HG03342 (cell line): Measurements from ENCODE around the gene HBQ1.
"Not testable (repeated sequence)": the region's sequence is repeated elsewhere in the genome, so short reads cannot be mapped to it uniquely, and the experiment has no call there.

ENCODE experiments used
- ATAC-seq: cut with Tn5 transposase; IDR thresholded peaks from one replicate; pipeline ENCODE4 v1.9.1; 2021; ENCODE audit warnings: mild to moderate bottlenecking, moderate library complexity; ENCODE audit not compliant: unreplicated experiment

The HBQ1 gene

GRCh38 chr16:160242-160641, 20.0 kb upstream of the HBQ1 start:
- ATAC-seq: not testable (repeated sequence)

DNA sequence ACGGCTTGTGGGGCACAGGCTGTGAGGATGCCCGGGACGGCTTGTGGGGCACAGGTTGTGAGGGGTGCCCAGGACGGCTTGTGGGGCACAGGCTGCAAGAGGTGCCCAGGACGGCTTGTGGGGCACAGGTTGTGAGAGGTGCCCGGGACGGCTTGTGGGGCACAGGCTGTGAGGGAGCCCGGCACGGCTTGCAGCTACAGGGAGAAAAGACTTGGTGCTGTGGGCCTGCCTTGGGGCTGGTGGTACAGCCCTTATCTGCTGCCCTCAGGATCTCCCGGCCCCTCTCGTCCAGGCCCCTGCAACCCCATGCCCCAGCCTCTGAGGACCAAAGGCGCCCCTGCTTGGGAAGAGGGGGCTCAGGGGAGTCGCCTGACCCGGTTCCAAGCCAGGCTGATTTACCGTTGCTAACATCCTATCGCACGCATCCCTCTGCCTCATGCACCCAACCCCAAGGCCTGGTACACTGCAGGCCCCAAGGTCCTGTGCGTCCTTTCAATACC, 19.5 kb upstream of the HBQ1 start:
- no peak for ATAC-seq

DNA sequence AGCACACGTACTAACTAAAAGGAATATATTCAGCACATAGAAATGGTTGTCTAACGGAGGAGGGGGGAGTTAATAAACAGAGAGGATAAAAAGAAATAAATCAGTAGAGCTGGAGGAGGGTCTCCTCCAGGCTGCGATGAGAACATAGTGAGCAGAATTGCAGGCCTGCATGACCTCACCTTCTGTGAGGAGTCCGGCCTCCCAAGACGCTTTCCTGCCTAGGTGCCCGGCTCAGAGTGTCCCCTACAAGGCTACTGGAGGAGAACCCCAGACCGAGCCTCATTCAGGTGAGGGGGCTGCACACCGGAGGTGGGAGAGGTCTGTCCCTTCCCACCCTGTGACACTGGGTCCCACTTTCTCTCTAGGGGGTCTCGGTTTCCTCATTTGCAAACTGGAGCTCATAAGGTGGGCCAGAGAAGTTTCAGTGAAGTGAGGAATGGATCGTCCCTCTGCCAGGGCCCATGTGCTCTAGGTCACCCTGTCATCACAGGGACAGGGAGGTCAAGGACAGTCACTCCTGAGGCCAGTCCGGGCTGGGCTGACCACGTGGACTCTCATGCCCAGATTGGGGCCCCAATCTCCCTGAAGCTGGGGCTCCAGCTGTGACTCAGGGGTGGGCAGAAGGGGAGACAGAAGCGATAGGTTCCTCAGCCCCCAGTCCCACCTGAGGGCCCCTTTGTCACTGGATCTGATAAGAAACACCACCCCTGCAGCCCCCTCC, 17.8 kb upstream of the HBQ1 start:
- no peak for ATAC-seq

DNA sequence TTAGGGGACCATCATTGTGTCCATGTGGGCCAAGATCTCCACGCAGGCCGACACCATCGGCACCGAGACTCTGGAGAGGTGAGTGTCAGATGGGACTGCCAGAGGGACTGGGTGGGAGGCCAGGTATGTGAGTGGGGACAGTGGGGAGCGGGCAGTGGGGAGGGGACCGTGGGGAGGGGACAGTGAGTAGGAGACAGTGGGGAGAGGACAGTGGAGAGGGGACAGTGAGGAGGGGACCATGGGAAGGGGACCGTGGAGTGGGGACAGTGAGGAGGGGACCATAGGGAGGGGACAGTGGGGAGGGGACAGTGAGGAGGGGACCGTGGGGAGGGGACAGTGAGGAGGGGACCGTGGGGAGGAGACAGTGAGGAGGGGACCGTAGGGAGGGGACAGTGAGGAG, 17.1 kb upstream of the HBQ1 start:
- not testable (repeated sequence) for ATAC-seq

DNA sequence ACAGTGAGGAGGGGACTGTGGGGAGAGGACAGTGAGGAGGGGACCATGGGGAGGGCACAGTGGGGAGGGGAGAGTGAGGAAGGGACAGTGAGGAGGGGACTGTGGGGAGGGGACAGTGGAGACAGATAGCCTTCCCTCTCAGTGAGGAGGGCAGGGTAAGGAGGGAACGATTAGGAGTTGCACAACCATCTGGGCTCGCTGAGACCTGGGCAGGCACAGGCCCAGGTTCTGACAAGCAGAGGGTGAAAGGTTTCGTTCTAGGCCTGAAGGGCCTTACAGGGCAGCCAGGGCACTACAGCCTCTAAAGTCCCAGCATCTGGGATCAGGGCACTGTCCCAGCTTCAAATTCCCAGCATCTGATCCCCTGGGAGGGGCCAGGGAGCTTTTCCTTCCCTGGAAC, 16.6 kb upstream of the HBQ1 start:
- not testable (repeated sequence) for ATAC-seq

- ATAC-seq: not testable (repeated sequence)
Measured at GRCh38 chr16:164134-164823, 16.0 kb upstream of the HBQ1 start.

DNA sequence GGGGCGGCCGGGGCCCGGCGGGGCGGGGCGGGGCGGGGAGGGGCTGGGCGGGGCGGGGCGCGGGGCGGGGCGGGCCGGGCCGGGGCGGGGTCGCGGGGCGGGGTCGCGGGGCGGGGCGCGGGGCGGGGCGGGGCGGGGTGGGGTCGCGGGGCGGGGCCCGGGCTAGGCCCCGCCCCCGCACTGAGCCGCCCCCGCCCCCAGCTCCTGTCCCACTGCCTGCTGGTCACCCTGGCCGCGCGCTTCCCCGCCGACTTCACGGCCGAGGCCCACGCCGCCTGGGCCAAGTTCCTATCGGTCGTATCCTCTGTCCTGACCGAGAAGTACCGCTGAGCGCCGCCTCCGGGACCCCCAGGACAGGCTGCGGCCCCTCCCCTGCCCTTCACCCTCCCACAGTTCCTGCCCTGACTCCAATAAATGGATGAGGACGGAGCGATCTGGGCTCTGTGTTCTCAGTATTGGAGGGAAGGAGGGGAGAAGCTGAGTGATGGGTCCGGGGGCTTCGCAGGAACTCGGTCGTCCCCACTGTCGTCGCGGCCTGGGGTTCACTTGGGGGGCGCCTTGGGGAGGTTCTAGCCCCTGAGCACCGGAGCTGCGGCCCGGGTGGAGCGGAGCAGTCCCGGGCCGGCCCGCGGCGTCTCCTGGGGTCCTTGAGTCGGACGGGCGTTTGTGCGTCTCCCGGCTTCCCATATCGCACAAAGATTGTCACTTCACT, 15.3 kb upstream of the HBQ1 start:
- ATAC-seq: no peak

GRCh38 chr16:165539-166374, 14.5 kb upstream of the HBQ1 start, which contains the start of gene HBM:
Gene HBM (plus strand): TSS chr16:165978. CDS start chr16:165998, 20 bp downstream.
- no peak for ATAC-seq

DNA sequence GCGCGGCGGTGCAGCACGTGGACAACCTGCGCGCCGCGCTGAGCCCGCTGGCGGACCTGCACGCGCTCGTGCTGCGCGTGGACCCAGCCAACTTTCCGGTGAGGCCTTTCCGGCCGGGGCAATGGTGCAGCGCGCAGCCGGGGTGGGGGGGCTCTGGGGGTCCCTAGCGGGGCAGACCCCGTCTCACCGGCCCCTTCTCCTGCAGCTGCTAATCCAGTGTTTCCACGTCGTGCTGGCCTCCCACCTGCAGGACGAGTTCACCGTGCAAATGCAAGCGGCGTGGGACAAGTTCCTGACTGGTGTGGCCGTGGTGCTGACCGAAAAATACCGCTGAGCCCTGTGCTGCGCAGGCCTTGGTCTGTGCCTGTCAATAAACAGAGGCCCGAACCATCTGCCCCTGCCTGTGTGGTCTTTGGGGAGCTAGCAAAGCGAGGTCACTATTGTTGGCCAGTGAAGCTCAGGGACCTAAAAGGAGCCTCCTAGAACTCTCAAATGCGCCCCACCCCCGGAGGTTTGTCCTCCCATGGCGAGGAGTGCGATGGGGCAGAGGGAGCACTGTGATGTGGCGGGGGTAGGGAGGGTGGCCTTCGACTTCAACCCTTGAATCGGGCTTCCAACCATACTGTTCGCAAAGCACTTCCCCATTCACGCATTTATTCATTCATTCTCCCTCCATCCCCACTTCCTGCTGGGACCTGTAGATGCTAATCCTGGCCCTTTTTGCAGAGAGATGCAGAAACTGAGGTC, 13.7 kb upstream of the HBQ1 start:
- no peak for ATAC-seq

DNA sequence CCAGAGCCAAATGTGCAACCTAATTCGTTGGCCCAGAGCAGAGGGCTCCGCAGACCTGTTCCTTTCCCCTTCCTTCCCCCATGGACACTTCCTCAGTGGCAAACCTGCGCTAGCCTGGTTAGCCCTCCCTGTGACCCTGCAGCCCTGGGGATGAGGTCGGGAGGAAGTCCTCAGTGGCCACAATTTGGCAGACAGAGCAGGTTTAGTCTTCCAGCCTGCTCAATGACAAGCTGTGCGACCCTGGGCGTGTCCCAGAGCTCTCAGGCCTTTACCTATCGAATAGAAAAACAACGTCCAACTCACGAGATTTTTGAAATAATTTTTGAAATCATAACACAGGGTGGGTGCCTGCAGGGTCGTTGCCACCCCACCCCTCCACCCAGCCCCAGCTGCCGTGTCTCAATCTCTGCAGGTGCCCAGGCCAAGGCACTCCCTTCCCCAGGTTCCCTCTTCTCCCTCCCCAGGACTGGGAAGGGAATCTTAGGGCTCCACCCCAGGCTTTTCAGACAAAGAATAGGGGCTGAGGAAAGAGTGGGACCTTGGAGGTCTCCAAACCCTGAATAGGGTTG, 13.1 kb upstream of the HBQ1 start:
- no peak for ATAC-seq

DNA sequence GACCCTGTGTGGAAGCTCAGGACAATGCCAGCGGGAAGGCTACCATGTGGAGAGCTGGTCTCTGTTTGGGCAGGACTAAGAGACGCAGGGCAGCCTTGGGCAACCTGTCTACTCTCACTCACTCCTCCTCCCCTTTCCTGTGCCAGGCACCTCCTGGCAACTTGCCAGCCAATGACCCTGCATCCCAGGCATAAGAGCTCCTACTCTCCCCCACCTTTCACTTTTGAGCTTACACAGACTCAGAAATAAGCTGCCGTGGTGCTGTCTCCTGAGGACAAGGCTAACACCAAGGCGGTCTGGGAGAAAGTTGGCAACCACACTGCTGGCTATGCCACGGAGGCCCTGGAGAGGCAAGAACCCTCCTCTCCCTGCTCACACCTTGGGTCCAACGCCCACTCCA, 11.8 kb upstream of the HBQ1 start:
- ATAC-seq: no peak

- no peak for ATAC-seq
Measured at GRCh38 chr16:169014-169413, 11.2 kb upstream of the HBQ1 start.

GRCh38 chr16:170088-170507, 10.2 kb upstream of the HBQ1 start:
- ATAC-seq: not testable (repeated sequence)

DNA sequence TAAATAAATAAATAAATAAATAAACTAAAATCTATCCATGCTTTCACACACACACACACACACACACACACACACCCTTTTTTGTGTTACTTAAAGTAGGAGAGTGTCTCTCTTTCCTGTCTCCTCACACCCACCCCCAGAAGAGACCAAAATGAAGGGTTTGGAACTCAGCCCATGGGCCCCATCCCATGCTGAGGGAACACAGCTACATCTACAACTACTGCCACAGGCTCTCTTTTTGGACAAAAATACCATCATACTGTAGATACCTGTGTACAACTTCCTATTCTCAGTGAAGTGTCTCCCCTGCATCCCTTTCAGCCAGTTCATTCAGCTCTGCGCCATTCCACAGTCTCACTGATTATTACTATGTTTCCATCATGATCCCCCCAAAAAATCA, 9.5 kb upstream of the HBQ1 start:
- ATAC-seq: no peak

- ATAC-seq: not testable (repeated sequence)
Measured at GRCh38 chr16:172374-172941, 7.8 kb upstream of the HBQ1 start, which contains the start of gene HBA2. Gene HBA2 (plus strand): TSS chr16:172876. CDS start chr16:172913, 37 bp downstream.

DNA sequence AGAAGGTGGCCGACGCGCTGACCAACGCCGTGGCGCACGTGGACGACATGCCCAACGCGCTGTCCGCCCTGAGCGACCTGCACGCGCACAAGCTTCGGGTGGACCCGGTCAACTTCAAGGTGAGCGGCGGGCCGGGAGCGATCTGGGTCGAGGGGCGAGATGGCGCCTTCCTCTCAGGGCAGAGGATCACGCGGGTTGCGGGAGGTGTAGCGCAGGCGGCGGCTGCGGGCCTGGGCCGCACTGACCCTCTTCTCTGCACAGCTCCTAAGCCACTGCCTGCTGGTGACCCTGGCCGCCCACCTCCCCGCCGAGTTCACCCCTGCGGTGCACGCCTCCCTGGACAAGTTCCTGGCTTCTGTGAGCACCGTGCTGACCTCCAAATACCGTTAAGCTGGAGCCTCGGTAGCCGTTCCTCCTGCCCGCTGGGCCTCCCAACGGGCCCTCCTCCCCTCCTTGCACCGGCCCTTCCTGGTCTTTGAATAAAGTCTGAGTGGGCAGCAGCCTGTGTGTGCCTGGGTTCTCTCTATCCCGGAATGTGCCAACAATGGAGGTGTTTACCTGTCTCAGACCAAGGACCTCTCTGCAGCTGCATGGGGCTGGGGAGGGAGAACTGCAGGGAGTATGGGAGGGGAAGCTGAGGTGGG, 6.9 kb upstream of the HBQ1 start:
- ATAC-seq: not testable (repeated sequence)

- not testable (repeated sequence) for ATAC-seq
Measured at GRCh38 chr16:173928-174769, 6.1 kb upstream of the HBQ1 start.
